Mesenchymal stem cell (in vitro differentiated cells and primary cell): ENCODE data around the gene EFTUD2.

Experiments
- DNase-seq: peaks from one replicate; pipeline ENCODE4 v3.0.0-alpha.2; 2013
- H2AFZ ChIP-seq: one replicate; pipeline ENCODE4 v1.6.1; 2013; ENCODE audit warnings: low read depth, mild to moderate bottlenecking, control low read depth, inconsistent platforms, low read length, moderate library complexity
- H2AK5ac ChIP-seq: 2 replicates; pipeline ENCODE4 v1.6.1; 2013; ENCODE audit warnings: low read length, moderate library complexity, mild to moderate bottlenecking, inconsistent platforms; ENCODE audit not compliant: severe bottlenecking
- H2BK120ac ChIP-seq: one replicate; pipeline ENCODE4 v1.6.1; 2013; ENCODE audit warnings: low read depth, mild to moderate bottlenecking, inconsistent platforms, low read length, moderate library complexity
- H2BK12ac ChIP-seq, 2 experiments: one replicate each; pipeline ENCODE4 v1.6.1; 2013; ENCODE audit warnings: inconsistent platforms in 2 of 2, low read length in 2 of 2, mild to moderate bottlenecking in 2 of 2, moderate library complexity in 2 of 2, control low read depth in 1 of 2
- H2BK15ac ChIP-seq: one replicate; pipeline ENCODE4 v1.6.1; 2013; ENCODE audit warnings: mild to moderate bottlenecking, low read depth, inconsistent platforms; ENCODE audit not compliant: poor library complexity, severe bottlenecking
- H2BK5ac ChIP-seq: 2 replicates; pipeline ENCODE4 v1.6.1; 2013; ENCODE audit warnings: low read depth, mild to moderate bottlenecking, low read length, control low read depth, inconsistent platforms; ENCODE audit not compliant: poor library complexity, severe bottlenecking
- H3K14ac ChIP-seq, 2 experiments: one replicate each; pipeline ENCODE4 v1.6.1; 2013; ENCODE audit warnings: inconsistent platforms in 2 of 2, low read length in 2 of 2, control low read depth in 1 of 2, mild to moderate bottlenecking in 1 of 2, moderate library complexity in 1 of 2
- H3K18ac ChIP-seq, 2 experiments: one replicate each; pipeline ENCODE4 v1.6.1; 2013; ENCODE audit warnings: inconsistent platforms in 2 of 2, low read length in 2 of 2, control low read depth in 1 of 2, low read depth in 1 of 2, mild to moderate bottlenecking in 1 of 2
- H3K23ac ChIP-seq, 2 experiments: one replicate each; pipeline ENCODE4 v1.6.1; 2013; ENCODE audit warnings: inconsistent platforms in 2 of 2, low read length in 2 of 2, mild to moderate bottlenecking in 2 of 2, moderate library complexity in 2 of 2, control low read depth in 1 of 2
- H3K27ac ChIP-seq: 2 replicates; pipeline ENCODE4 v1.5.1; 2013; ENCODE audit warnings: mild to moderate bottlenecking, moderate library complexity, low read length, control low read depth, inconsistent platforms; ENCODE audit not compliant: poor library complexity, severe bottlenecking
- H3K27me3 ChIP-seq, 2 experiments: 2 replicates each; pipeline versions ENCODE4 v1.6.1 to v1.7.0; 2013; ENCODE audit warnings: low read length in 2 of 2, mild to moderate bottlenecking in 2 of 2, moderate library complexity in 2 of 2, control low read depth in 1 of 2, inconsistent platforms in 1 of 2; ENCODE audit not compliant: control insufficient read depth in 1 of 2, insufficient read depth in 1 of 2
- H3K36me3 ChIP-seq, 2 experiments: 2 replicates each; pipeline versions ENCODE4 v1.6.1 to v1.7.0; 2013; ENCODE audit warnings: low read length in 2 of 2, control low read depth in 1 of 2, inconsistent platforms in 1 of 2, low read depth in 1 of 2, mild to moderate bottlenecking in 1 of 2; ENCODE audit not compliant: insufficient read depth in 2 of 2, control insufficient read depth in 1 of 2
- H3K4ac ChIP-seq, 2 experiments: one replicate each; pipeline ENCODE4 v1.6.1; 2013; ENCODE audit warnings: inconsistent platforms in 2 of 2, low read length in 2 of 2, mild to moderate bottlenecking in 2 of 2, moderate library complexity in 2 of 2, control low read depth in 1 of 2, low read depth in 1 of 2
- H3K4me1 ChIP-seq: 2 replicates; pipeline ENCODE4 v1.6.1; 2013; ENCODE audit warnings: low read depth, low read length, control low read depth; ENCODE audit not compliant: control insufficient read depth, insufficient read depth
- H3K4me2 ChIP-seq: 2 replicates; pipeline ENCODE4 v1.6.1; 2013; ENCODE audit warnings: low read length, mild to moderate bottlenecking, inconsistent platforms; ENCODE audit not compliant: poor library complexity, severe bottlenecking
- H3K4me3 ChIP-seq, 2 experiments: 2 replicates each; pipeline versions ENCODE4 v1.5.1 to v1.7.0; 2013; ENCODE audit warnings: low read length in 2 of 2, mild to moderate bottlenecking in 2 of 2, control low read depth in 1 of 2, low read depth in 1 of 2; ENCODE audit not compliant: insufficient read depth in 1 of 2
- H3K79me1 ChIP-seq: replicated peaks from 2 replicates; pipeline ENCODE4 v1.6.1; 2013; ENCODE audit warnings: mild to moderate bottlenecking, control low read depth, low read length, inconsistent platforms; ENCODE audit not compliant: poor library complexity, severe bottlenecking
- H3K9ac ChIP-seq: 2 replicates; pipeline ENCODE4 v1.7.0; 2013; ENCODE audit warnings: mild to moderate bottlenecking, low read length, moderate library complexity
- H3K9me3 ChIP-seq: 2 replicates; pipeline ENCODE4 v1.7.0; 2013; ENCODE audit warnings: mild to moderate bottlenecking, low read length; ENCODE audit not compliant: control insufficient read depth
- H4K8ac ChIP-seq: one replicate; pipeline ENCODE4 v1.6.1; 2013; ENCODE audit warnings: inconsistent platforms, mild to moderate bottlenecking, low read length, moderate library complexity
- H4K91ac ChIP-seq: one replicate; pipeline ENCODE4 v1.6.1; 2013; ENCODE audit warnings: mild to moderate bottlenecking, low read length, inconsistent platforms
- WGBS: methylation state at CpG from one replicate; pipeline ENCODE4 v1.1.7; 2013; ENCODE audit warnings: mixed read lengths; 5-methylcytosine and 5-hydroxymethylcytosine counted together

EFTUD2 gene

GRCh38 chr17:44848257-44848795, 50.9 kb downstream of the EFTUD2 start:
- Histone ChIP-seq H3K23ac (no peak overlapping the region), H2BK5ac (no peak overlapping the region), H3K4me1 (no peaks in the 10 kb centered on the region), H2BK120ac (no peak overlapping the region), H3K79me1 (no peaks in the 10 kb centered on the region), H4K8ac (no peak overlapping the region), H3K27ac (no peak overlapping the region), H2AFZ (no peak overlapping the region), H2BK12ac (no peak overlapping the region), H4K91ac (no peak overlapping the region), H3K36me3 (peaks cover 34 to 41% of the 10 kb centered on the region in 2 experiments), H3K9ac (no peak overlapping the region), H3K9me3 (peaks cover 3% of the 10 kb centered on the region), H3K4me3 (no peak overlapping the region), H2BK15ac (no peak overlapping the region), H3K4me2 (no peak overlapping the region), H2AK5ac (no peak overlapping the region), H3K27me3 (no peaks in the 10 kb centered on the region), H3K4ac (no peak overlapping the region), H3K14ac (no peak overlapping the region), H3K18ac (no peak overlapping the region)
- WGBS = 86% methylated on average over 4 of the region's 6 CpGs
- DNase-seq = no peak

GRCh38 chr17:44847586-44847985, 51.7 kb downstream of the EFTUD2 start, which contains the start of gene HIGD1B:
HIGD1B (plus strand) TSS chr17:44847883; CDS start chr17:44848153, 270 bp downstream.
- H3K4me2 ChIP-seq = no peak within 1 kb of the TSS
- H3K36me3 ChIP-seq = peaks cover 28 to 35% of the 10 kb centered on the region in 2 experiments
- H4K8ac ChIP-seq = no peak within 1 kb of the TSS
- no peak within 1 kb of the TSS for H3K23ac ChIP-seq
- no peak within 1 kb of the TSS for H3K18ac ChIP-seq
- H2BK120ac ChIP-seq = no peak within 1 kb of the TSS
- H3K27ac ChIP-seq = no peak within 1 kb of the TSS
- 72% methylated on average over 2 of the region's 2 CpGs for WGBS
- no peak within 1 kb of the TSS for H2BK15ac ChIP-seq
- H3K9ac ChIP-seq = no peak within 1 kb of the TSS
- no peak within 1 kb of the TSS for H3K4me3 ChIP-seq
- H3K27me3 ChIP-seq = no peaks in the 10 kb centered on the region
- H2AFZ ChIP-seq = no peak within 1 kb of the TSS
- no peak for DNase-seq
- no peak within 1 kb of the TSS for H4K91ac ChIP-seq
- peaks cover 3% of the 10 kb centered on the region for H3K9me3 ChIP-seq
- no peaks in the 10 kb centered on the region for H3K4me1 ChIP-seq
- no peak within 1 kb of the TSS for H3K4ac ChIP-seq
- H2AK5ac ChIP-seq = no peak within 1 kb of the TSS
- H3K79me1 ChIP-seq = no peaks in the 10 kb centered on the region
- no peak within 1 kb of the TSS for H2BK12ac ChIP-seq
- no peak within 1 kb of the TSS for H2BK5ac ChIP-seq
- H3K14ac ChIP-seq = no peak within 1 kb of the TSS

- Histone ChIP-seq H4K91ac (no peak overlapping the region), H2AFZ (no peak overlapping the region), H4K8ac (no peak overlapping the region), H3K9me3 (peaks cover 3% of the 10 kb centered on the region), H3K27ac (no peak overlapping the region), H3K36me3 (peaks cover 15 to 22% of the 10 kb centered on the region in 2 experiments), H3K79me1 (no peaks in the 10 kb centered on the region), H3K14ac (no peak overlapping the region), H3K9ac (no peak overlapping the region), H3K4me2 (no peak overlapping the region), H3K4me1 (no peaks in the 10 kb centered on the region), H2BK120ac (no peak overlapping the region), H3K4ac (no peak overlapping the region), H3K27me3 (no peaks in the 10 kb centered on the region), H3K23ac (no peak overlapping the region), H3K4me3 (no peak overlapping the region), H2BK15ac (no peak overlapping the region), H2BK5ac (no peak overlapping the region), H2BK12ac (no peak overlapping the region), H2AK5ac (no peak overlapping the region), H3K18ac (no peak overlapping the region)
- 92% methylated on average over 8 of the region's 8 CpGs for WGBS
- no peak for DNase-seq
Observed at GRCh38 chr17:44846206-44846605, 53.0 kb downstream of the EFTUD2 start.

GRCh38 chr17:44844390-44844830, 54.8 kb downstream of the EFTUD2 start:
- peak overlapping the region in 1 of 2 experiments; percentile 37 for H3K4ac ChIP-seq
- no peak overlapping the region for H2BK120ac ChIP-seq
- no peak overlapping the region for H3K4me3 ChIP-seq
- no peak overlapping the region for H4K91ac ChIP-seq
- no peak overlapping the region for H3K14ac ChIP-seq
- H3K18ac ChIP-seq = peak overlapping the region; percentile 3 to 63
- H2BK12ac ChIP-seq = peak overlapping the region in 1 of 2 experiments; percentile 6
- H3K4me2 ChIP-seq = no peak overlapping the region
- H2AK5ac ChIP-seq = no peak overlapping the region
- H2BK5ac ChIP-seq = no peak overlapping the region
- no peak overlapping the region for H3K9ac ChIP-seq
- H4K8ac ChIP-seq = peak overlapping the region; percentile 28
- no peak overlapping the region for H3K23ac ChIP-seq
- DNase-seq = peak; percentile 86
- no peak overlapping the region for H3K27ac ChIP-seq
- WGBS = 17% methylated on average over 1 of the region's 1 CpG
- peaks cover 0 to 6% of the 10 kb centered on the region in 2 experiments for H3K36me3 ChIP-seq
- H3K79me1 ChIP-seq = no peaks in the 10 kb centered on the region
- no peak overlapping the region for H2BK15ac ChIP-seq
- no peaks in the 10 kb centered on the region for H3K27me3 ChIP-seq
- no peak overlapping the region for H2AFZ ChIP-seq
- no peaks in the 10 kb centered on the region for H3K9me3 ChIP-seq
- no peaks in the 10 kb centered on the region for H3K4me1 ChIP-seq
